NK-92 treated with Interleukin-12 subunit alpha and Interleukin-12 subunit beta, amount 100 ng/mL, for 24 hours (cell line): ENCODE results near the gene ACAA2.

Experiments used
- DNase-seq: peaks from one replicate; lab custom pipeline; 2025; lab: John Stamatoyannopoulos, UW

The ACAA2 gene

GRCh38 chr18:49739275-49739674 lies 74.1 kb downstream of the ACAA2 start:
- DNase-seq = no peak

DNA sequence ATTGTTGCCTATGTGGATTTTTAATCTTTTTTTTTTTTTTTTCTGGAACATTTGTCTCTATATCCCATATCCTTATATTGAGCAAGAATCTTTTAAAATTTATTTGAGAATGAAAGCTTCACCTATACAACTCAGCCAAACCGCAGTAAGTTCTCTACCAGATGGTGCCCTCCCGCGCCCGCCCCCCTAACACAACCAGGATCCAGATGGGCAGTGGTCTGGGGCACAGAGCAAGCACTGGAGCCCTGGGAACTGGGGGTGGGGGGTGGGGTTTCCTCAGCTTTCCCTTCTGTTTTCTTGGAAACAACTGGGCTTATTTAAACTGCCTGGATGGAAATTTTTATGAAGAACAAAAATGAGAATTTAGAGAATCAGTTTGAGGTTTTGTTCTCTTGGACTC lies 74.6 kb downstream of the ACAA2 start:
- DNase-seq = no peak

DNA sequence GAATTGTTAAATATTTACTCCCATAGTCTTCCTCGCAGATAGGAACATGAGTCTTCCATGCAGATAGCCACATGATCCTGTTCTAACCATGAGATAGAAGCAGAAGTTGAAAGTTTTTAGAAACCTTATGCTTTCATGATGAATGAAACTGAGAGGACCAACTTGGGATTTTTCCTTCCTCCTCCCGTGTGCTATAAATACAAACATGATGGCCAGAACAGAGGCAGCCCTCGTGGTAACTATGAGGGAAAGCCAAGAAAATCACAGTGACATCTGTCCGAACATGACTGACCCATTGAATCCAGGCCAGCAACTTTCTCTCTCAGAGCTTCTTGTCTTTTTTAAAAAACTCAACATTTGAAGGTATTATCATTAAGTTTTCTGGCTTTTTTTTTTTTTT lies 78.5 kb downstream of the ACAA2 start:
- no peak for DNase-seq

DNA sequence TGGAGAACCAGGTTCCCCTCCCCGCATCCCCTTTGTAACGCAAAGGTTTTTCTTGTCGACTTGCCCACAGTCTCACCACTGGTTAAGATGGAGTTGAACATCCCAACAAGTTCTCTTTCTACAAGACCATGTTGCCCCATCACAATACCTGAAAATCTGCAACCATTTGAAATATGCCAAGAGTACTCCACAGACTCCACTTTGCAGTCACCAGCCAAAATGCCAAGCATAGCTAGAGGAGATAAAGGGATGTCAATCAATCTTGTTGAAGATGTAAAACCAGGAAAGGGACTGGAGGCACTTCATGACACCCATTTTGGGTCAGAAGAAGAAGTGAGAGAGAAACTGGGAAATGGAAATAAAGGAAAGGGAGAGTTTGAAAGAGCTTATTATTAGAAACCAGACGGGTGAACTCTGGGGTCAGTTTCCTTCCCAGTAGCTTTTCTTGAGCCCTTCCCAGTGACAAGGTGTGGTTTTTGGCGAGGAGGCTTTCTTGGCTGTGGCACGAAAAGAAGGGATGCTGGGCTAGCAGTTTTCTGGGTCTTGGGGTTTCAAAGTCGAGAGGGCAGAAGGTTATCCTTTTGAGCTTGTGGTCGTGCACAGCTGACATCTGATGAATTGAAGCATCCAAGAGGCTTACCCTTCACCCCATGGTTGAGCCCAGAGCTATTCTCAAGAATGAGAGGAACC lies 79.3 kb downstream of the ACAA2 start:
- no peak for DNase-seq

DNA sequence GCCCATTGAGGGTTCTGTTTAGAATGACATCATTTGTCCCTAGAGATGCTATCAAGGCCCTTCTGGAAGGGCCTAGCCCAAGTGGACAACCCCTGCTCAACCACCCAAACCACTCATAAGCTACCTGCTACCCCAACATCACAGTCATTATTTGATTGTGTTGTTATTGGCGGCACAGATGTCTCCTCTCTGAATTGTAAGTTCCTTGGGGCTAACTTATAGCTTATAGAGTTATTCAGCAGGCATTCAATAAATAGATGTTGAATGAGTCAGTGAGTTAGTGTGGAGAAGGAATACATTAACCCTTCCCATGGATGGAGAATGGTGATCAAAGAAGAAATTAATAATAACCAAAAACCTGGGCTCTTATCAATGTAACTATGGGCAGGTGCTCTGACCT lies 80.0 kb downstream of the ACAA2 start:
- no peak for DNase-seq
